Dermis blood vessel endothelial cell (primary cell): ENCODE measurements around the gene SLC12A7. TPM values are rescaled to one million over a fixed set of nuclear protein-coding genes. Genes with fewer than 3 reads are reported as not detected.
"Not testable (repeated sequence)": the region's sequence is repeated elsewhere in the genome, so short reads cannot be mapped to it uniquely, and the experiment has no call there.

Experiments
- DNase-seq: peaks from one replicate; pipeline ENCODE4 v3.0.0; 2010
- total RNA-seq: library from RNA; depleted of rRNA; stranded (reverse); fragments of >200 nt; gene quantifications from 2 replicates; pipeline ENCODE4 v1.2.3, GENCODE V29; 2014

The SLC12A7 gene
- total RNA-seq, 1 donor from 2014 or later, result 31.3 TPM

- peak; percentile 57 for DNase-seq
Measured at GRCh38 chr5:1003296-1003937, 108.4 kb downstream of the SLC12A7 start.

DNA sequence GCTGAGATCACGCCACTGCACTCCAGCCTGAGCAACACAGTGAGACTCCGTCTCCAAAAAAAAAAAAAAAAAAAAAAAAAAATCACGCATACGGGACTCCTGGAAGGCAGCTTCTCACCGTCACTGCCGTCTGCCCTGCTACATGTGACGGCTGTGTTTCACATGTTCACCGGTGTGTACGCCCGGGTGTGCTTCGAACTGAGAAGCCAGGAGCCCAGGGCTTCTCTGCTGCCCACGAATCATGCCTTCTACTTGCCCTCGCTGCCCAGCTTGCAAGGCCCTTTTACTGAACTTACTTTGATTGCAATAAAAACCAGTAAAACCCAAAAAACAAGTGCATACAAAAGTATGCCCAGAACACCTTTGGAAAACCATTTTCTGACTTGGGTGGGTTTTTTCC is 109.0 kb downstream of the SLC12A7 start:
- DNase-seq, result no peak

DNA sequence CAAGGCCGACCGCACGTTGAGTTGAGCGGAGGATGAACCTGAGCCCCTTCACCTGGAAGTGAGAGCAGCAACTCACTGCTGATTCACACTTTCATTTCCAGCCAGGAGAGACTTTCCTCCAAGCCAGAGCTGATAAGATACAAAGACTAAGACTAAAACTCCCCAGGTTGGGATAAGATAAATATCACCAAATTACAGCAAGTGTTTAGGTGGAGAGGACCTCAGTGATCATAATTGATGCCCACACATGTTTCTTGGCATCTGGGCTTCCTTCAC is 109.7 kb downstream of the SLC12A7 start:
- DNase-seq, result no peak

GRCh38 chr5:1001406-1002270 is 110.2 kb downstream of the SLC12A7 start:
- no peak for DNase-seq

DNA sequence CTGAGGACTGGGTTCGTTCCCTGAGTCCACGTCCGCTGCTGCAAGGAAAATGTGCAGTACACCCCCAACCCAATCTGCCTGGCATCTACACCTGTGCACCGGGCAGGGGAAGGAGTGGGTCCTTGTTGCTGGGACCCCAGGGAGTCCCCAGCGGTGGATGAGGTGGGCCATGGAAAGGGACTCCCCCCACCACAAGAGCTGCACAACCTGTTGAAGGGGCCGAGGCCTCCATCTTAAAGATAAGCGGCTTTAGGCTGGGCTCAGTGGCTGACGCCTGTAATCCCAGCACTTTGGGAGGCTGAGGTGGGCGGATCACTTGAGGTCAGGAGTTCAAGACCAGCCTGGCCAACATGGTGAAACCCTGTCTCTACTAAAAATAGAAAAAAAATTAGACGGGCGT is 111.0 kb downstream of the SLC12A7 start:
- DNase-seq, result not testable (repeated sequence)

Other genes starting within 250 kb of the SLC12A7 start
- 51.6 and 53.1 TPM in 2 replicates for gene BRD9, start 219.3 kb downstream of the SLC12A7 start, total RNA-seq
- gene TRIP13, start 219.2 kb downstream of the SLC12A7 start, total RNA-seq, result 11.1 and 39.6 TPM in 2 replicates
- 0.17 and 0.56 TPM in 2 replicates for gene NKD2, start 103.3 kb downstream of the SLC12A7 start, total RNA-seq
- gene SLC6A19, start 89.5 kb upstream of the SLC12A7 start, total RNA-seq, result not detected in 2 replicates
- gene SLC6A18, start 113.3 kb upstream of the SLC12A7 start, total RNA-seq, result not detected in 2 replicates
- gene TERT, start 183.0 kb upstream of the SLC12A7 start, total RNA-seq, result 0.09 and 0.17 TPM in 2 replicates
- gene CLPTM1L, start 233.0 kb upstream of the SLC12A7 start, total RNA-seq, result 234 and 315 TPM in 2 replicates